PFSK-1 (cell line): ENCODE results near the gene ZNF425.

ENCODE experiments used
- FOXP2 ChIP-seq: optimal IDR thresholded peaks from 2 replicates; pipeline ENCODE3; 2011; ENCODE audit warnings: borderline replicate concordance, control low read depth, inconsistent platforms; ENCODE audit not compliant: insufficient read depth; ENCODE audit errors: extremely low read length, extremely low read depth
- POLR2AphosphoS5 ChIP-seq: IDR thresholded peaks from 2 replicates; pipeline ENCODE4 v1.6.1; 2012; ENCODE audit warnings: low read depth, mild to moderate bottlenecking, control low read depth, low read length, moderate library complexity
- REST ChIP-seq, 2 experiments: IDR thresholded peaks; 2 replicates each; pipeline versions ENCODE4 v1.6.1 to v1.8.0; 2011 to 2012; ENCODE audit warnings: low read depth in 2 of 2, low read length in 2 of 2, control low read depth in 1 of 2, inconsistent platforms in 1 of 2, mild to moderate bottlenecking in 1 of 2, moderate library complexity in 1 of 2; ENCODE audit not compliant: insufficient read depth in 1 of 2
- SIN3A ChIP-seq: IDR thresholded peaks from 2 replicates; pipeline ENCODE4 v1.6.1; 2012; ENCODE audit warnings: mild to moderate bottlenecking, low read length, moderate library complexity, borderline replicate concordance; ENCODE audit not compliant: insufficient read depth
- TAF1 ChIP-seq: IDR thresholded peaks from 2 replicates; pipeline ENCODE4 v1.6.1; 2012; ENCODE audit warnings: low read length, control low read depth, borderline replicate concordance; ENCODE audit not compliant: insufficient read depth

Gene ZNF425

GRCh38 chr7:149099058-149099457 is 27.1 kb downstream of the ZNF425 start:
- TF ChIP-seq TAF1 = no peak
- TF ChIP-seq POLR2AphosphoS5 = no peak
- TF ChIP-seq FOXP2 = no peak
- TF ChIP-seq REST (IDR thresholded peaks at IDR 0.05; ENCODE audit: insufficient read depth in 1 of 2, low read depth in 2 of 2, low read length in 2 of 2) = no peak
- no peak for TF ChIP-seq SIN3A

GRCh38 chr7:149097088-149097487 is 29.0 kb downstream of the ZNF425 start:
- TF ChIP-seq TAF1 (no peak), SIN3A (no peak), FOXP2 (no peak), REST (IDR thresholded peaks at IDR 0.05; ENCODE audit: insufficient read depth in 1 of 2, low read depth in 2 of 2, low read length in 2 of 2) (no peak), POLR2AphosphoS5 (no peak)

DNA sequence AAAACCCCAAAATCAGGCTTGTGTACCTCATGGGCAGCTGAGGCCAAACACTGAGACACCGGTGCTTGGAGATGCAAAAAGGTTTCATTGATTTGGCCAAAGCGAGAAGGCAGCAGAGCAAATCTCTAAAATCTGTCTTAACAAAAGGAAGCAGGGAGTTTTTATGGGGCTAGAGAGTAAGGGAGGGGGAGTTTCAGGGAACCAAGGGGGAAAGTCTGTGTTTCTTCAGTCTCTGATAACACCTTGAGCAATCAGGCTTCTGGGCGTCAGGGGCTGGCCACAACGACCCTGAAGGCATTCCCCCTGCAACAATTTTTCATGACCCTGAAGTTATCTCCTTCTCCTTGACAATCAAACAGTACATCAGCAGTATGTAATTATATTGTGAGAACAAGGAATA is 32.9 kb downstream of the ZNF425 start:
- TF ChIP-seq POLR2AphosphoS5 (no peak), FOXP2 (no peak), SIN3A (no peak)

DNA sequence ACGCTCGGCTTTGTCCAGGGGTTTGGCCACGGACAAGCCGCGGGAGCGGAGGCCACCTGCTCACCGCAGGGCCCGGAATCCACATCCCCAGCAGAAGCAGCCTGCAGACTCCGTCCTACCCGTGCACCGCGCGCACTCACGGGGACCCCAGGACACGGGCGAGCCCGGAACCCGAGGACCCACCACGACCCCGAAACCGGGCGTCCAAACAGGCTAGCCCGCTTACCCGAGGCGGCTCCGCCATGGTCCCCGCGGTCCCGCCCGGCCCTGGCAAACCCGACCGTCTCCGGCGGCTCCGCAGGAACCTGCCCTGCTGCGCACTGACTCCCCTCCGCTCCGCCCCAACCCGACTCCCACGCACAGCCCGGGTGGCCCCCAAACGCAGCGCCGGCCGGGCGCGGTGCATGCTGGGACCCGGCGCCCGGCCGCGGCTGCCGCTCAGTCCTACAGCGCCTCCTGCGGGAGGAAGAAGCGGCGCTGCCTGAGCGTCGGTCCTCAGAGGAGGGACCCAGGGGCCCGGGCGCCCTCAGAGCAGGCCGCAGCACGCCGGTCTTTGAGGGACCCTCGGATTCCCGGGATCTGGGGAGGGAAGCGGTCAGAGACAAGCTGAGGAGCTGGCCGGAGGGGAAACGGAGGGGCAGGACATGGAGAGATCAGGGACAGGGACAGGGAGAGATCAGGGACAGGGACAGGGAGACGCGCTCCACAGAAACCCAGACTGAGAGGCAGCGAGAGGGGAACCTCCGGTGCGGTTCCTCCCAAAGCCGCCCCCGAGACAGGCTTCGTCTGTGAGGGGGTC is 35.5 kb downstream of the ZNF425 start, which contains the start of gene ZNF786:
ZNF786 (minus strand) TSS at position 322 of the 799 bp plus-strand sequence; CDS start at position 244, 78 bp downstream.
- TF ChIP-seq REST (IDR thresholded peaks at IDR 0.05; ENCODE audit: insufficient read depth in 1 of 2, low read depth in 2 of 2, low read length in 2 of 2) (no peak; a peak in 1 of 4 replicates), POLR2AphosphoS5 (peak; percentile 85), FOXP2 (peak; percentile 34), TAF1 (peak; percentile 76; the same call in 1 of the 2 replicates), SIN3A (no peak)

GRCh38 chr7:149087376-149087775 is 38.7 kb downstream of the ZNF425 start:
- TF ChIP-seq SIN3A = no peak
- no peak for TF ChIP-seq TAF1
- no peak for TF ChIP-seq REST (IDR thresholded peaks at IDR 0.05; ENCODE audit: insufficient read depth in 1 of 2, low read depth in 2 of 2, low read length in 2 of 2)
- no peak for TF ChIP-seq FOXP2
